Loucy (cell line): Measurements from ENCODE around the gene TTK.

Experiments
- EZH2phosphoT487 ChIP-seq: fragments of 200-600 bp; IDR thresholded peaks from 2 replicates; pipeline ENCODE4 v1.6.1; 2018; ENCODE audit warnings: antibody characterized with exemption, mild to moderate bottlenecking, moderate library complexity, borderline replicate concordance
- TF ChIP-seq, protein P1 (sequence below): fragments of 200-600 bp; sonication (generic); conservative IDR thresholded peaks from 2 replicates; pipeline ENCODE4 v1.5.1; 2014; ENCODE audit warnings: mild to moderate bottlenecking, antibody characterized with exemption, low read length

- TF ChIP-seq, protein P1, sequence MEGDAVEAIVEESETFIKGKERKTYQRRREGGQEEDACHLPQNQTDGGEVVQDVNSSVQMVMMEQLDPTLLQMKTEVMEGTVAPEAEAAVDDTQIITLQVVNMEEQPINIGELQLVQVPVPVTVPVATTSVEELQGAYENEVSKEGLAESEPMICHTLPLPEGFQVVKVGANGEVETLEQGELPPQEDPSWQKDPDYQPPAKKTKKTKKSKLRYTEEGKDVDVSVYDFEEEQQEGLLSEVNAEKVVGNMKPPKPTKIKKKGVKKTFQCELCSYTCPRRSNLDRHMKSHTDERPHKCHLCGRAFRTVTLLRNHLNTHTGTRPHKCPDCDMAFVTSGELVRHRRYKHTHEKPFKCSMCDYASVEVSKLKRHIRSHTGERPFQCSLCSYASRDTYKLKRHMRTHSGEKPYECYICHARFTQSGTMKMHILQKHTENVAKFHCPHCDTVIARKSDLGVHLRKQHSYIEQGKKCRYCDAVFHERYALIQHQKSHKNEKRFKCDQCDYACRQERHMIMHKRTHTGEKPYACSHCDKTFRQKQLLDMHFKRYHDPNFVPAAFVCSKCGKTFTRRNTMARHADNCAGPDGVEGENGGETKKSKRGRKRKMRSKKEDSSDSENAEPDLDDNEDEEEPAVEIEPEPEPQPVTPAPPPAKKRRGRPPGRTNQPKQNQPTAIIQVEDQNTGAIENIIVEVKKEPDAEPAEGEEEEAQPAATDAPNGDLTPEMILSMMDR, result no peak
- no peak for TF ChIP-seq EZH2phosphoT487
Observed at GRCh38 chr6:79985128-79985527, 19.3 kb upstream of the TTK start.
